GM12878 (cell line): ENCODE data around the gene CTIF. TPM values are rescaled to one million over a fixed set of nuclear protein-coding genes. Genes with fewer than 3 reads are reported as not detected.

Source experiments
- ATAC-seq: fragments of 200-7000 bp; cut with Tn5 transposase; 3 replicates; pipeline ENCODE4 v1.9.1; 2020; ENCODE audit warnings: mild to moderate bottlenecking, moderate library complexity
- BruUV-seq: library from RNA; stranded (reverse); fragments of 400-500 nt; replicated peaks from 2 replicates; lab custom pipeline; 2021; lab: Mats Ljungman, UMichigan
- CTCF ChIA-PET: fragments of 300-600 bp; sonication (Branson Sonifier 250); formaldehyde crosslinking; extraction: SDS; loops from one replicate; lab custom pipeline; 2021; ENCODE audit warnings: inconsistent platforms; lab: Yijun Ruan, JAX
- POLR2A ChIA-PET: fragments of 350-600 bp; formaldehyde crosslinking; extraction: SDS; loops from one replicate; lab custom pipeline; 2021; ENCODE audit warnings: inconsistent platforms; lab: Charles Lee
- RAD21 ChIA-PET: fragments of 300-600 bp; sonication (Branson Sonifier 250); formaldehyde crosslinking; loops from one replicate; lab custom pipeline; 2023; ENCODE audit warnings: antibody characterized with exemption; ENCODE audit not compliant: unreplicated experiment; lab: Charles Lee
- SMC1A ChIA-PET: fragments of 300-600 bp; sonication (Branson Sonifier 250); formaldehyde crosslinking; loops from one replicate; lab custom pipeline; 2023; ENCODE audit not compliant: unreplicated experiment, uncharacterized antibody; lab: Charles Lee
- DNase-seq: peaks from one replicate; pipeline ENCODE4 v3.0.0-alpha.2; 2011; ENCODE audit warnings: low read depth, low spot score
- FAIRE-seq: peaks from 3 replicates; lab custom pipeline; 2011; peaks lifted over from hg19 to GRCh38; lab: Jason Lieb, UNC
- H2AFZ ChIP-seq: 2 replicates; pipeline ENCODE4 v1.6.0; 2011; ENCODE audit warnings: low read depth, low read length, control low read depth; ENCODE audit not compliant: control insufficient read depth
- H3K27ac ChIP-seq: 2 replicates; pipeline ENCODE4 v1.5.1; 2011; ENCODE audit warnings: control low read depth; ENCODE audit not compliant: control insufficient read depth, insufficient read depth
- H3K27me3 ChIP-seq, 2 experiments: replicated peaks in 1 of 2; 2 replicates each; pipeline versions ENCODE4 v1.6.0 to v1.6.1; 2011; ENCODE audit warnings: low read length in 1 of 2; ENCODE audit not compliant: control insufficient read depth in 2 of 2, insufficient read depth in 2 of 2
- H3K36me3 ChIP-seq, 2 experiments: 2 replicates each; pipeline ENCODE4 v1.5.1; 2011; ENCODE audit warnings: low read length in 1 of 2; ENCODE audit not compliant: control insufficient read depth in 2 of 2, insufficient read depth in 2 of 2
- H3K4me1 ChIP-seq: 2 replicates; pipeline ENCODE4 v1.6.1; 2011; ENCODE audit warnings: mild to moderate bottlenecking, low read length, moderate library complexity, mixed read lengths; ENCODE audit not compliant: control insufficient read depth, insufficient read depth
- H3K4me2 ChIP-seq: 2 replicates; pipeline ENCODE4 v1.6.0; 2011; ENCODE audit warnings: control low read depth; ENCODE audit not compliant: control insufficient read depth, insufficient read depth
- H3K4me3 ChIP-seq: fragments of 200-600 bp; sonication (generic); 2 replicates; pipeline ENCODE4 v1.5.1; 2016
- H3K79me2 ChIP-seq: 2 replicates; pipeline ENCODE4 v1.6.0; 2011; ENCODE audit warnings: low read length; ENCODE audit not compliant: control insufficient read depth, insufficient read depth
- H3K9ac ChIP-seq: 2 replicates; pipeline ENCODE4 v1.8.0; 2011; ENCODE audit warnings: low read length, control low read depth, mixed read lengths; ENCODE audit not compliant: control insufficient read depth, insufficient read depth
- H3K9me3 ChIP-seq: replicated peaks from 3 replicates; pipeline ENCODE4 v1.5.1; 2011; ENCODE audit warnings: mild to moderate bottlenecking, low read length; ENCODE audit not compliant: control insufficient read depth, insufficient read depth
- H4K20me1 ChIP-seq: 2 replicates; pipeline ENCODE4 v1.6.0; 2011; ENCODE audit not compliant: control insufficient read depth, insufficient read depth
- BCLAF1 ChIP-seq: fragments of 450-650 bp; IDR thresholded peaks from 2 replicates; pipeline ENCODE4 v1.6.1; 2017; ENCODE audit warnings: antibody characterized with exemption, mild to moderate bottlenecking, moderate library complexity
- HCFC1 ChIP-seq: fragments of 150-350 bp; IDR thresholded peaks from 2 replicates; pipeline ENCODE4 v1.6.1; 2014; ENCODE audit warnings: low read length
- IRF3 ChIP-seq: fragments of 450-650 bp; IDR thresholded peaks from 2 replicates; pipeline ENCODE4 v1.6.1; 2014; ENCODE audit warnings: mild to moderate bottlenecking
- KLF5 ChIP-seq: fragments of 450-650 bp; IDR thresholded peaks from 2 replicates; pipeline ENCODE4 v1.6.1; 2014; ENCODE audit warnings: mild to moderate bottlenecking; ENCODE audit not compliant: partially characterized antibody
- POLR2AphosphoS5 ChIP-seq: IDR thresholded peaks from 2 replicates; pipeline ENCODE4 v1.6.1; 2011; ENCODE audit warnings: mild to moderate bottlenecking, low read length, inconsistent platforms
- RFX5 ChIP-seq: IDR thresholded peaks from 2 replicates; pipeline ENCODE4 v1.6.1; 2011; ENCODE audit warnings: low read depth, low read length, improper control_type of control experiment
- ZBED1 ChIP-seq: IDR thresholded peaks from 2 replicates; pipeline ENCODE4 v1.6.1; 2016; ENCODE audit warnings: borderline replicate concordance
- ZBTB4 ChIP-seq: fragments of 450-650 bp; formaldehyde crosslinking; IDR thresholded peaks from 2 replicates; pipeline ENCODE4 v1.4.0; 2022; ENCODE audit warnings: mild to moderate bottlenecking, moderate library complexity
- WGBS: methylation state at CpG from one replicate; pipeline ENCODE4 v1.1.6; 2016; ENCODE audit warnings: low lambda C conversion rate; ENCODE audit not compliant: insufficient replicate concordance, insufficient coverage; ENCODE audit errors: missing lambda C conversion rate; 5-methylcytosine and 5-hydroxymethylcytosine counted together
- in situ Hi-C: fragments of 300-500 bp; cut with MboI; formaldehyde crosslinking; loops from 9 replicates; pipeline ENCODE4 v1.14.3; 2018; ENCODE audit warnings: mixed read lengths
- intact Hi-C: fragments of 100-400 bp; cut with micrococcal nuclease; formaldehyde crosslinking; loops from one replicate; pipeline ENCODE4 v1.14.2; 2022; ENCODE audit not compliant: unreplicated experiment
- polyA plus RNA-seq, 11 experiments: library from polyadenylated mRNA; depleted of rRNA in 4 of 11; unstranded in 6 of 11; stranded (reverse) in 5 of 11; fragments of >200 nt; fragmentation: Nextera tagmentation in 4 of 11; fragmentation: Illumina TruSeq in 1 of 11; extraction: Ambion mirVana in 4 of 11; extraction: Trizol in 1 of 11; gene quantifications; 1 replicate in 1 of 11; 2 replicates in 10 of 11; pipeline versions ENCODE4 v1.2.1 to v1.2.3, GENCODE V29; 2011 to 2016; ENCODE audit warnings: inconsistent platforms in 2 of 11, missing spikeins in 2 of 11, low read depth in 1 of 11
- total RNA-seq, 4 experiments: library from RNA; depleted of rRNA in 3 of 4; stranded (reverse); fragments of >200 nt in 3 of 4; fragmentation: Illumina TruSeq in 1 of 4; extraction: Trizol in 1 of 4; gene quantifications; 2 replicates each; pipeline versions ENCODE4 v1.2.1 to v1.2.3, GENCODE V29; 2013 to 2021

Gene CTIF
- total and polyA plus RNA-seq, 10 of the 15 experiments (the other 5 are each of a cell fraction or from before 2014, with no cell fraction given) = 0.06 to 11.6 (median 2.5) TPM

- intact Hi-C loops = no loop called here
- ATAC-seq (no peak), DNase-seq (no peak), FAIRE-seq (no peak)
- H3K4me1 ChIP-seq = peaks cover 17% of the 10 kb centered on the region
- in situ Hi-C loops = no loop called here
- H3K9ac ChIP-seq = no peak overlapping the region
- H3K36me3 ChIP-seq = no peaks in the 10 kb centered on the region
- TF ChIP-seq RFX5 = no peak
- no peak for TF ChIP-seq HCFC1
- TF ChIP-seq POLR2AphosphoS5 = no peak
- TF ChIP-seq IRF3 = no peak
- no peak for TF ChIP-seq BCLAF1
- no peak for TF ChIP-seq KLF5
- TF ChIP-seq ZBTB4 (CRISPR knock-in tag) = no peak
- no peak for TF ChIP-seq ZBED1
- H3K4me3 ChIP-seq = no peak overlapping the region
- H3K27me3 ChIP-seq = no peaks in the 10 kb centered on the region
- POLR2A ChIA-PET = no interaction called here
- RAD21 ChIA-PET = no interaction called here
- no peak overlapping the region for H2AFZ ChIP-seq
- H3K9me3 ChIP-seq = no peaks in the 10 kb centered on the region
- H3K79me2 ChIP-seq = no peaks in the 10 kb centered on the region
- 78% methylated on average over 8 of the region's 8 CpGs for WGBS
- H3K4me2 ChIP-seq = no peak overlapping the region
- BruUV-seq = no TSS peak
- no peaks in the 10 kb centered on the region for H4K20me1 ChIP-seq
- H3K27ac ChIP-seq = no peak overlapping the region
- SMC1A ChIA-PET = no interaction called here
- CTCF ChIA-PET = no interaction called here
Observed at GRCh38 chr18:48735080-48735676, 196.3 kb downstream of the CTIF start.
